ENCODE data around the gene UBE2L6.

The UBE2L6 gene

GRCh38 chr11:57567515-57568329, at the start of gene UBE2L6:
UBE2L6 (minus strand) TSS chr11:57567672; CDS start chr11:57567611, 61 bp downstream.
- peak; percentile 48 for DNase-seq

GRCh38 chr11:57616595-57616994, 49.1 kb upstream of the UBE2L6 start:
- no peak for DNase-seq

- no peak for DNase-seq
These were observed 47.8 kb upstream of the UBE2L6 start for GRCh38 chr11:57615308-57615707.

GRCh38 chr11:57614234-57614772, 46.8 kb upstream of the UBE2L6 start:
- no peak for DNase-seq

GRCh38 chr11:57610170-57610569, 42.7 kb upstream of the UBE2L6 start:
- DNase-seq: no peak

GRCh38 chr11:57605028-57605420, 37.6 kb upstream of the UBE2L6 start:
- no peak for DNase-seq

- no peak for DNase-seq
These were observed 37.0 kb upstream of the UBE2L6 start for GRCh38 chr11:57604296-57605027.

GRCh38 chr11:57601297-57601696, 33.8 kb upstream of the UBE2L6 start:
- no peak for DNase-seq

- DNase-seq: no peak
These were observed 31.9 kb upstream of the UBE2L6 start for GRCh38 chr11:57599381-57599780.

GRCh38 chr11:57598831-57599155, 31.3 kb upstream of the UBE2L6 start:
- no peak for DNase-seq

GRCh38 chr11:57597916-57598830, 30.7 kb upstream of the UBE2L6 start:
- no peak for DNase-seq

GRCh38 chr11:57597461-57597915, 30.0 kb upstream of the UBE2L6 start, which contains the start of gene SERPING1:
SERPING1 (plus strand) TSS chr11:57597685; CDS start chr11:57598271, 586 bp downstream.
- no peak for DNase-seq

GRCh38 chr11:57596266-57596885, 28.9 kb upstream of the UBE2L6 start:
- no peak for DNase-seq

GRCh38 chr11:57588046-57588710, 20.7 kb upstream of the UBE2L6 start:
- no peak for DNase-seq

- no peak for DNase-seq
These were observed 19.3 kb upstream of the UBE2L6 start for GRCh38 chr11:57586711-57587245.

GRCh38 chr11:57585301-57585700, 17.8 kb upstream of the UBE2L6 start:
- no peak for DNase-seq

- no peak for DNase-seq
These were observed 16.9 kb upstream of the UBE2L6 start for GRCh38 chr11:57584341-57584740.

GRCh38 chr11:57574061-57574460, 6.6 kb upstream of the UBE2L6 start:
- DNase-seq: no peak

- no peak for DNase-seq
These were observed 4.1 kb upstream of the UBE2L6 start for GRCh38 chr11:57571606-57572005.

- peak; percentile 75 for DNase-seq
These were observed 876 bp upstream of the UBE2L6 start for GRCh38 chr11:57568330-57568766.

- DNase-seq: no peak
These were observed 462 bp downstream of the UBE2L6 start for GRCh38 chr11:57566905-57567514.
